ENCODE measurements around the gene ZNF888.
"Not testable (repeated sequence)": the region's sequence is repeated elsewhere in the genome, so short reads cannot be mapped to it uniquely, and the experiment has no call there.

Gene ZNF888

DNA sequence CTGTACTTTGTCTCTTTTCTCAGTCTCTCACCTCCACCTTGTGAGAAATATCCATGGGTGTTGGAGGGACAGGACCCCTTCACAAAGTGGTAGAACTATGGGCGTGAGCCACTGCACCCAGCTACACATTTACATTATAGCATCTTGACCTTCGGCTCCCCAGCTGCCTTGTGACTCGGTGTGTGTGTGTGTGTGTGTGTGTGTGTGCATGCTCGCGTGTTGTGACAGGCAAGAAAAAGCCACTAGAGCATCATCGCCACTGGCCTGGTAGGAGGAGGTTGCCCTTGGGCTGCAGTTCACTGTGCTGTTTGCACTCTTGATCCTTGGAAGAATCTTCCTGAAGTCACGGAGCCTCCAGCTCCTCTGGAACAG lies 13.7 kb upstream of the ZNF888 start:
- TF ChIP-seq, protein P1, sequence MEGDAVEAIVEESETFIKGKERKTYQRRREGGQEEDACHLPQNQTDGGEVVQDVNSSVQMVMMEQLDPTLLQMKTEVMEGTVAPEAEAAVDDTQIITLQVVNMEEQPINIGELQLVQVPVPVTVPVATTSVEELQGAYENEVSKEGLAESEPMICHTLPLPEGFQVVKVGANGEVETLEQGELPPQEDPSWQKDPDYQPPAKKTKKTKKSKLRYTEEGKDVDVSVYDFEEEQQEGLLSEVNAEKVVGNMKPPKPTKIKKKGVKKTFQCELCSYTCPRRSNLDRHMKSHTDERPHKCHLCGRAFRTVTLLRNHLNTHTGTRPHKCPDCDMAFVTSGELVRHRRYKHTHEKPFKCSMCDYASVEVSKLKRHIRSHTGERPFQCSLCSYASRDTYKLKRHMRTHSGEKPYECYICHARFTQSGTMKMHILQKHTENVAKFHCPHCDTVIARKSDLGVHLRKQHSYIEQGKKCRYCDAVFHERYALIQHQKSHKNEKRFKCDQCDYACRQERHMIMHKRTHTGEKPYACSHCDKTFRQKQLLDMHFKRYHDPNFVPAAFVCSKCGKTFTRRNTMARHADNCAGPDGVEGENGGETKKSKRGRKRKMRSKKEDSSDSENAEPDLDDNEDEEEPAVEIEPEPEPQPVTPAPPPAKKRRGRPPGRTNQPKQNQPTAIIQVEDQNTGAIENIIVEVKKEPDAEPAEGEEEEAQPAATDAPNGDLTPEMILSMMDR (IDR thresholded peaks at IDR 0.05; ENCODE audit: control insufficient read depth, insufficient read depth, low read depth, low read length, missing control alignments), result no peak

DNA sequence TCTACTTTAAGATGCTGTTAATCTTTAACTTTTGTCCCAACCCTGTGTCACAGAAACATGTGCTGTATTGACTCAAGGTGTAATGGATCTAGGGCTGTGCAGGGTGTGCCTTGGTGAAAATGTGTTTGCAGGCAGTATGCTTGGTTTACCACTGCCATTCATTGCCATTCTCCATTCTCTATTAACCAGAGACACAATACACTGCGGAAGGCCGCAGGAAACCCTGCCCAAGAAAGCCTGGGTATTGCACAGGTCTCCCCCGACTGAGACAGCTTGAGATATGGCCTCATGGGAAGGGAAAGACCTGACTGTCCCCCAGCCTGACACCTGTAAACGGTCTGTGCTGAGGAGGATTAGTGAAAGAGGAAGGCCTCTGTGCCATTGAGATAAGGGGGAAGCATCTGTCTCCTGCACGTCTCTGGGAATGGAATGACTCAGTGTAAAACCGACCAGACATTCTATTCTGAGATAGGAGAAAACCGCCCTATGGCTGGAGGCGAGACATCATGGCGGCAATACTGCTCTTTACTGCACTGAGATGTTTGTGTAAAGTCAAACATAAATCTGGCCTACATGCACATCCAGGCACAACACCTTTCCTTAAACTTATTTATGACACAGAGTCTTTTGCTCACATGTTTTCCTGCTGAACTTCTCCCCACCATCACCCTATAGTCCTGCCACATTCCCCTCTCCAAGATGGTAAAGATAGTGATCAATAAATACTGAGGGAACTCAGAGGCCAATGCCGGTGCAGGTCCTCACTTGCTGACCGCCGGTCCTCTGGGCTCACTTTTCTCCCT lies 13.1 kb upstream of the ZNF888 start:
- TF ChIP-seq, protein P1 (IDR thresholded peaks at IDR 0.05; ENCODE audit: control insufficient read depth, insufficient read depth, low read depth, low read length, missing control alignments), result no peak
- no peak for DNase-seq (ENCODE audit: low read depth)
- no peak overlapping the region for H3K4me3 ChIP-seq (ENCODE audit: control insufficient read depth, low read depth, low read length)

More for the DNA sequence above, 13.7 kb upstream of the ZNF888 start:
- no peak for DNase-seq (ENCODE audit: low read depth)
- H3K4me3 ChIP-seq (ENCODE audit: control insufficient read depth, low read depth, low read length), result no peak overlapping the region

DNA sequence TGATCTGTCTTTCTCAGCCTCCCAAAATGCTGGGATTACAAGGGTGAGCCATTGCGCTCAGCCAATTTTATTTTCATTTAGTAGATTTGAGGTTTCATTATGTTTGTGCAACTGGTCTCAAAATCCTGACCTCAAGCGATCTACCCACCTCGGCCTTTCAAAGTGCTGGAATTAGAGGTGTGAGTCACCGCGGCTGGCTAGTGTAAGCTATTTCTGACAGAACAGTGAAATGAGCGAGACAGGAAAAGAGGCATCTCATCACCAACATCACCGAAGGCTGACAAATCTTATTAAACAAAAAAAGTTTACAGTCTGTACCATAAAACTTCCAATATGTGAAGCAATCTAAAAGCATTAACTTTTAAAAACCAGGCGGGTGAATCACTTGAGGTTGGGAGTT lies 12.2 kb upstream of the ZNF888 start:
- DNase-seq (ENCODE audit: low read depth), result peak; percentile 83
- no peak overlapping the region for H3K4me3 ChIP-seq (ENCODE audit: control insufficient read depth, low read depth, low read length)
- TF ChIP-seq, protein P1 (IDR thresholded peaks at IDR 0.05; ENCODE audit: control insufficient read depth, insufficient read depth, low read depth, low read length, missing control alignments), result no peak

DNA sequence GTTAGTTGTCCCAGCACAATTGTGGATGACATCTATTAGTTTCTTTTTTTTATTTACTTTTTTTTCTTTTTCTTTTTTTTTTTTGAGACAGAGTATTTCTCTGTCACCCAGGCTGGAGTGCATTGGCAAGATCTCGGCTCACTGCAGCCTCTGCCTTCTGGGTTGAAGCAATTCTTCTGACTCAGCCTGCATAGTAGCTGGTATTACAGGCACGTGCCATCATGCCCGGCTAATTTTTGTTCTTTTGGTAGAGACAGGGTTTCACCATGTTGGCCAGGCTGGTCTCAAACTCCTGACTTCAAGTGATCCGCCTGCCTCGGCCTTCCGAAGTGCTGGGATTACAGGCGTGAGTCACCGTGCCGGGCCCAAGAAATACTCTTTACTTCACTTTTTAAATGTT lies 1.4 kb upstream of the ZNF888 start:
- H3K4me3 ChIP-seq (ENCODE audit: control insufficient read depth, low read depth, low read length); DNase-seq (ENCODE audit: low read depth): not testable (repeated sequence)

DNA sequence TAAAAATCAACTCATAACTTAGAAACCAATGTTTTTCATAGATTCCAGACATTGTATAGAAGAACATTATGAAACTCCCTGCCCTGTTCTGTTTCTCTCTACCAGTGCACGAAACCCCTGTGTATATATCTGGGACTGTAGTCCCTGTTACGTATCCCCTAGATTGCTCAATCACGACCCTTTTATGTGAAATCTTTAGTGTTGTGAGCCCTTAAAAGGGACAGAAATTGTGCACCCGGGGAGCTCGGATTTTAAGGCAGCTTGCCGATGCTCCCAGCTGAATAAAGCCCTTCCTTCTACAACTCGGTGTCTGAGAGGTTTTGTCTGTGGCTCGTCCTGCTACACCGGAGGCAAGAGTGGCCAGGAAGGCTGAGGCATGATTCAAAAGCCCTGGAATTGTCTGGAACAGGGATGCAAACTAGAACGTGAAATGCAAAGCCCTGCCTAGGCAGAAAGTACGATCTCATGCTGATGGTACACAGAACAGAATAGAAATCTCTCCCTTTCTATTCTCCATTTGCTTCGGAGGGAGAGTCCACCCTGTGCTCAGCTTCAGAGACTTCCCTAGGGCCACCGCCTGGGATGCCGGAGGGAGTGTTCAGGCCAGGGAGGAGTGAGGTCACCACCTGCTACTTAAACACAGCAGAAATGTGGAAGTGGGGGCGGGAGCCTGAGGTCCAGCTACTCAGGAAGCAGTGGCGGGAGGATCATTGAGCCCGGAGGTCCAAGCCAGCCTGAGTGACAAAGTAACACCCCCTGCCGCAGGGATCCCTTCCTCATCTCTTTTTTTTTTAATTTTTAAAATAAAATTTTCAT lies 758 bp upstream of the ZNF888 start:
- TF ChIP-seq, protein P1 (IDR thresholded peaks at IDR 0.05; ENCODE audit: control insufficient read depth, insufficient read depth, low read depth, low read length, missing control alignments), result no peak
- DNase-seq (ENCODE audit: low read depth), result no peak
- peak overlapping the region; percentile 81 for H3K4me3 ChIP-seq (ENCODE audit: control insufficient read depth, low read depth, low read length)

DNA sequence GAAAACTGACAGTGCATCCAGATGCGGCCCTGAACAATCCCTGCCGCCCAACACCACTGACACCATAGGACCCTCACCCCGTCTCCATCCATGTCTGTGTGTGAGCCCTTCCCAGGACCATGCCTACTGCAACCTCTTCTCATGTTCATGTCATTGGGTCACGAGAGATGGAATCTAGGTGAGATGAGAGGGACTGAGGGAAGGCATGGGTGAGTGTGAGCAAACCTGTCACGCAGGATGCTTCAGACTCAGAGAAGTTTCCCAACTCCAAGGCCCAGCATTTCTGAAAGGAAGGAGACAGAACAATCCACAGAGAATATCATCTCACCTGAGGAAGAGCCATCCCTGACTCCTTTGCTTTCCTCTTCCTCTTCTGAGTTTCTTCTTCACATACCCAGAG lies 5.7 kb downstream of the ZNF888 start:
- no peak for DNase-seq (ENCODE audit: low read depth)
- no peak overlapping the region for H3K4me3 ChIP-seq (ENCODE audit: control insufficient read depth, low read depth, low read length)
- TF ChIP-seq, protein P1 (IDR thresholded peaks at IDR 0.05; ENCODE audit: control insufficient read depth, insufficient read depth, low read depth, low read length, missing control alignments), result no peak

DNA sequence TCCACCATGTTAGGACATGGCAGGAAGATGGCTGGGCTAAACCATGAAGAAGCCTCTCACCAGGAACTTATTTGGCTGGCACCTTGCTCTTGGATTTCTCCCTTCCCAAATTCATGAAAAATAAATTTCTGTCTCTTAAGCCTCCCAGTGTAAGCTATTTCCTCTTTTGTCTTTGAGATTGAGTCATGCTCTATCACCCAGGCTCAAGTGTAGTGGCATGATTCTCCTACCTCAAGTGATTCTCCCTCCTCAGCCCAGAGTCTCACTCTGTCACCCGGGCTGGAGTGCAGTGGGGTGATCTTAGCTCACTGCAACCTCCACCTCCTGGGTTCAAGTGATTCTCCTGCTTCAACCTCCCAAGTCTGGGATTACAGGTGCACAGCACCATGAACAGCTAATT lies 12.6 kb downstream of the ZNF888 start:
- DNase-seq (ENCODE audit: low read depth), result no peak
- TF ChIP-seq, protein P1 (IDR thresholded peaks at IDR 0.05; ENCODE audit: control insufficient read depth, insufficient read depth, low read depth, low read length, missing control alignments), result no peak
- H3K4me3 ChIP-seq (ENCODE audit: control insufficient read depth, low read depth, low read length), result no peak overlapping the region

DNA sequence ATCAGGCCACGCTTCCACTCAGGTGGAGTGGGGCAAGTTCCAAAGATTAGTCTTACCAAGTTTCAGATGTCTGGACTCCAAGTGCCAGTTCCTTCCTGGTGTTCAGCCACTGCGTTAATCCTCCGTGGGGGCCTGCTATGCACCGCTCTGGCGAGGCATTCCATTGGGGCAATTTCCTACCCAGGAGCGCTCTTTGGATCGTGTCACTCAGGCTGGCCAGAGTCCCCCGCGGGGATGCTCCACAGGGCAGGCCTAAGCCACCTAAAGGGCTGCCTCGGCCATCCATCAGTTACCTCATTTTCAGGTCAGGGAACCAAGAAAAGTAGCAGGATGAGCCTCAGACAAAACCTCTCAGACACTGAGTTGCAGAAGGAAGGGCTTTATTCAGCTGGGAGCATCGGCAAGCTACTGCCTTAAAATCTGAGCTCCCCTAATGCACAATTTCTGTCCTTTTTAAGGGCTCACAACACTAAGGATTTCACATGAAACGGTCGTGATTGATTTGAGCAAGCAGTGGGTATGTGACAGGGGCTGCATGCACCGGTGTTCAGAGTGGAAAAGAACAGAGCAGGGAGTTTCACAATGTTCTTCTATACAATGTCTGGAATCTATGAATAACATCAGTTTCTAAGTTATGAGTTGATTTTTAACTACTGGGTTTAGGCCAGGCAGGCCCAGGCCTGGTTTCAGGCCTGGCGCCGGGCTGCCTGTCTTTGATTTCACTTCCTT lies 19.0 kb downstream of the ZNF888 start:
- not testable (repeated sequence) for DNase-seq (ENCODE audit: low read depth); H3K4me3 ChIP-seq (ENCODE audit: control insufficient read depth, low read depth, low read length)

All from AG09309 (cell line).